ENCODE results near the gene MKRN2OS.

MKRN2OS gene

GRCh38 chr3:12545473-12545791 lies at the start of gene MKRN2OS:
Gene MKRN2OS (minus strand): TSS chr3:12545499. CDS start chr3:12545464, 35 bp downstream.
- DNase-seq: peak; percentile 22

- DNase-seq: no peak
Observed at GRCh38 chr3:12593473-12593872, 48.2 kb upstream of the MKRN2OS start.

GRCh38 chr3:12591997-12592715 lies 46.9 kb upstream of the MKRN2OS start:
- no peak for DNase-seq

GRCh38 chr3:12591456-12591855 lies 46.2 kb upstream of the MKRN2OS start:
- no peak for DNase-seq

GRCh38 chr3:12590096-12590495 lies 44.8 kb upstream of the MKRN2OS start:
- DNase-seq: no peak

GRCh38 chr3:12588039-12589009 lies 43.0 kb upstream of the MKRN2OS start:
- no peak for DNase-seq

- no peak for DNase-seq
Observed at GRCh38 chr3:12586403-12586802, 41.1 kb upstream of the MKRN2OS start.

GRCh38 chr3:12585970-12586369 lies 40.7 kb upstream of the MKRN2OS start:
- DNase-seq: no peak

GRCh38 chr3:12585181-12585580 lies 39.9 kb upstream of the MKRN2OS start:
- DNase-seq: no peak

- DNase-seq: no peak
Observed at GRCh38 chr3:12584083-12584482, 38.8 kb upstream of the MKRN2OS start.

- DNase-seq: no peak
Observed at GRCh38 chr3:12583280-12583679, 38.0 kb upstream of the MKRN2OS start.

- no peak for DNase-seq
Observed at GRCh38 chr3:12582730-12583129, 37.4 kb upstream of the MKRN2OS start.

- no peak for DNase-seq
Observed at GRCh38 chr3:12579905-12580304, 34.6 kb upstream of the MKRN2OS start.

GRCh38 chr3:12579456-12579855 lies 34.2 kb upstream of the MKRN2OS start:
- no peak for DNase-seq

GRCh38 chr3:12578742-12579141 lies 33.4 kb upstream of the MKRN2OS start:
- no peak for DNase-seq

- no peak for DNase-seq
Observed at GRCh38 chr3:12577379-12577778, 32.1 kb upstream of the MKRN2OS start.

GRCh38 chr3:12574661-12575060 lies 29.4 kb upstream of the MKRN2OS start:
- DNase-seq: no peak

GRCh38 chr3:12574131-12574530 lies 28.8 kb upstream of the MKRN2OS start:
- no peak for DNase-seq

GRCh38 chr3:12571986-12572385 lies 26.7 kb upstream of the MKRN2OS start:
- no peak for DNase-seq

- DNase-seq: no peak
Observed at GRCh38 chr3:12569836-12570235, 24.5 kb upstream of the MKRN2OS start.

- DNase-seq: no peak
Observed at GRCh38 chr3:12568747-12569146, 23.4 kb upstream of the MKRN2OS start.

- DNase-seq: no peak
Observed at GRCh38 chr3:12566976-12567375, 21.7 kb upstream of the MKRN2OS start.

GRCh38 chr3:12562451-12562850 lies 17.2 kb upstream of the MKRN2OS start:
- DNase-seq: no peak

- DNase-seq: no peak
Observed at GRCh38 chr3:12561397-12561796, 16.1 kb upstream of the MKRN2OS start.
